Activated CD4-positive, CD25-positive, alpha-beta regulatory T cell treated with anti-CD3 and anti-CD28 coated beads, Interleukin-2, amount 50 U/mL, for 72 hours (primary cell): Measurements from ENCODE around the gene RRAS2.
"Not testable (repeated sequence)": the region's sequence is repeated elsewhere in the genome, so short reads cannot be mapped to it uniquely, and the experiment has no call there.

Source experiments
- DNase-seq: peaks from one replicate; pipeline ENCODE4 v3.0.0; 2021

The RRAS2 gene

DNA sequence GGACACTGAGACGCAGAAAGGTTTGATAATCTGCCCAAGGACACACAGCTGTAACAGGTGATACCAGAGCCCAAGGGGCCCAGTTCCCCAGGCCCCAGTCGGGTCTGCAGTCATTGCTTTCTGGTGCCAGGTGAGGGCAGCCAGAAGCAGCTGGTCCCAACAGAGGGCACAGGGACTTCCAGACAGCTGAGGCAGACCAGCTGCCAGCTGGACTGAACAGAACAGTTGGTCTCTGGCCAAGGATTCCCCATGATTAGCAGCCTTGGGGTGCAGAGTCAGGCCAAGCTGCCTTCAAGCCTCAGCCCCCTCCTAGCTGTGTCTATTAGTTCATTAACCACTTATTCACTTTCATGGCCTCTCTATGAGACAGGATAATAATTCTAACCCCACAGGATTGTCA is 105.6 kb downstream of the RRAS2 start:
- DNase-seq = no peak

DNA sequence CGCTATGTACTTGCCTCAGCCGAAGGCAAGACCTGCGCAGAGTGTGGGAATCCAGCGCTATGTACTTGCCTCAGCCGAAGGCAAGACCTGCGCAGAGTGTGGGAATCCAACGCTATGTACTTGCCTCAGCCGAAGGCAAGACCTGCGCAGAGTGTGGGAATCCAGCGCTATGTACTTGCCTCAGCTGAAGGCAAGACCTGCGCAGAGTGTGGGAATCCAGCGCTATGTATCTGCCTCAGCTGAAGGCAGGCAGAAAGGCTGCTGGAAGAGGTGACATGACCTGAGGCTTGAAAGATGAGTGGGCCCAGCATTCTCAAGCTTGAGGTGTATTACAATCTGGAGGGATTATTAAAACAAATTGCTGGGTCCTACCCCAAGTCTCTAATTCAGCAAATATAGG is 106.5 kb downstream of the RRAS2 start:
- not testable (repeated sequence) for DNase-seq

DNA sequence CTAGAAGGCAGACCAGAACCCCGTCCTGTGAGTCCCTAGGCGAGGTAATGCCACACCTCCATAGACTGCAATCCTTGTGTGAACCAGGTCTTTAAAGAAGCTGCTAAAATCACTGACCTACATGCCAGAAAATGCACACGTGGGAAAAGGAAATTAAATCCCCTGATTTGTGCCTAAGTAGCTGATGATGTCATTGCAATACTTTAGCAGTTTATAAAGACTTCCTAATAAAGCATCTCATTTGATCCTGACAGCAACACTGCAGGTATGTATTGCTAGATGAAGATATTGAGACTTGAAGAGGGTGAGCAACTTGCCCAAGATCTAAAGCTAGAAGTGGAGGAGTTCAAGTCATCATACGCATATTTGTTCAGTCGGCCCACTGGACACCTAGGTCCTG is 107.2 kb downstream of the RRAS2 start:
- DNase-seq = no peak

DNA sequence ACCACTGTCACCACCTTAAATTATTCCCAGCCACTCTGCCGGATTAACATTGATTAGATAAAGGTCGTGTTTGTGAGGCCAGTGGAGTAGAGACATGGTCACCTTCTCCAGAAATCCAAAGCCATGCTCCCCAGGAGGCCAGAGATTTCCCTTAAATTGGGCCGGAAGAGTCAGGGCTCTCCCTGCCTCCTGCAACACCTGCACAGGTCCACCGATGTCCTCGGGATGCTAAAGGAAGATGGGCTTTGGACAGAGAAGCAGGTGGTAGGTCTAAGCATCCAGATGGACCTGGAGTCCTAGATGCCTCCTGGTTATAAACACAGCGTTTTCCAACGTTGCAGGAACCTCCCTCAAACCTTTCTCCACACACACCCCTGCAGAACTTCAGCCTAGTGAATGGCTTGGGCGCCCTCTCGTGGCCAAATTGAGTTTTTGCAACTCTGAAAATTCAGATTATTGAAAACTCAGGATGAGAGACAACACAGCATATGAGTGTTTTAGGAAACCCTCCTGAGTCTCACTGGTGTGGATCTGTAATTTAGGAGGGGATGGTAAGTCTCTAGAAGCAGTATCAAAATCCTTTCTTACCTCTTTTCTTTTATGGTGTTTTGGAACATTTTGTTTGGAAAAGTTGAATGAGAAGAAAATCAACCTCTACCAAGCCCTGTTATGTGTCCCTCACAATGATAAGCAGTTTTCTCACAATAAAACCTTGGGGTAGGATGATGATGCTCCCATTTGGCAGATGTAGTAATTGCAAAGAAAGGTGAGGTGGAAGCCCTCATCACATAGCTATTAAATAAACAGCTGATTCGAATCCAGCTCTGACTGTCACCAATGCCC is 109.6 kb downstream of the RRAS2 start:
- peak; percentile 71 for DNase-seq

DNA sequence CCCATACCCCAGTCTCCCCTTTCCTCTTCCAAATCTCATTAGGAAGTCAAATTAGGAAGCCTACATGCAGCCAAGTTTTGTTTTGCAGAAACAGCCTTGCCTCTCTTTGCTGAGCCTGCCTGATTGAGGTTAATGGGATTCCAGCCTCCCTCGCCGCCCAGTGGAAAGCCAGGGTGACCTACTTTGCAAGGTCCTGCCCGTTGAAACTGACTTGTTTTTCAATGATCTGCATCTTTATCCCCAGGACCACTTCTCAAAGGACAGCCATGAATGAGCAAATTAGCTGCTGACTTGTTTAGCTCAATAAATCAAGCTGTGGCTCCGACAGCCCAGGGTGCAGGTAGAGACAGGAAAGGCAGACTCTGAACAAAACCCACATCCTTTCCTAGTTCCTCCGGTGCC is 110.4 kb downstream of the RRAS2 start:
- no peak for DNase-seq

DNA sequence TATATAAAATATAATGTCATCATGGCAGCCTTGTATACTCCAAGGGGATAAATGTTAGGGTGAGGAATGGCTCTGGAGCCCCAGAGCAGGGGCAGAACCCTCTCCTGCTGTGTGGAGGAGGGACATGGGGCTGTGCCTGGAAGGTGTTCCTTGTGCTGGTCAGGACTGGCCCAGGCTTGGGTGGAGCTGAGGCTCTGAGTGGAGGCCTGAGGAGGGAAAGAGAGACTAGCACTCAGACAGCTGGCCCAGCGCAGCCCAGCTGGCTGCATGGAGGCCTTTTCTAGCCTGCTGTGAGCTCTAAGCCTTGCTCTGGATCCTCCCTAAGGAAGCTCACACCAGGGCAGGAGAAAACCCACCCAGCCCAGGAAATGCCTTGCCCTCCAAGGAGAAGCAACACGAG is 113.5 kb downstream of the RRAS2 start:
- no peak for DNase-seq

DNA sequence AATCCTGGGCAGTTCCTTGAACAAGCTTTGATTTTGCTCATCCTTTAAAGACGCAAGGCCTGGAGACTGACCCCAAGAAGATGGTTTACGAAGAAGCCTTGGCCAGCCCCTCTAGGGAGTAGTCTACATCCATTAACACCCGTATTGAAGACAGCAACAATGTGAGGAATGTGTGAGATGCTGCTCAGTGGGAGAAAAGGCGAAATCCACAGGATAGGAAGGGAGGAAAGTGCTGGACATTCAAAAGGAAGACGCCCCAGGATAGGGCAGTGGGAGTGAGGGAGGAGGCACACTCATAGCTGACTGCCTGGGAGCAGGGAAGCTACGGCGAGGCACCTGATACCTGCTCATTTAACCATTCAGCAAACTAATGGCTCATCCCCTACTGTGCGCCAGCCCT is 114.1 kb downstream of the RRAS2 start:
- no peak for DNase-seq

DNA sequence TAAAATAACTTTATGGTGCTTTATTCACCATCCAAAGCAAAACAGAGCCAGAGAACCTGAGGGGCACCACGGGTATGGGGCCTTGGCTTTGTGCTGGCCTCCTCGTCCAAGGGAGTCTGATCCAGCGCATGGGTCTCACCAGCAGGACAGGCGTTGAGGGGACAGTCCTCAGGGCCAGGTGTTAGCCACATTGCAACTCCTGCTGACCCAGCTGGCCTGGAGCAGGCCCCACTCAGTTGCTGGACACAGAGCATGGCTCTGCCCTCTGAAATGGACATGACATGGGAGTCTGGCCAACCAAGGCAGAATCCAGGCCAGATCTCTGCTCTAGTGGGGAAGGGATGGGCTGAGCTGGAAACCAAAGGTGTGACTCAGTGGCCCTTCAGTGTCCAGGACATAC is 116.2 kb downstream of the RRAS2 start:
- no peak for DNase-seq

DNA sequence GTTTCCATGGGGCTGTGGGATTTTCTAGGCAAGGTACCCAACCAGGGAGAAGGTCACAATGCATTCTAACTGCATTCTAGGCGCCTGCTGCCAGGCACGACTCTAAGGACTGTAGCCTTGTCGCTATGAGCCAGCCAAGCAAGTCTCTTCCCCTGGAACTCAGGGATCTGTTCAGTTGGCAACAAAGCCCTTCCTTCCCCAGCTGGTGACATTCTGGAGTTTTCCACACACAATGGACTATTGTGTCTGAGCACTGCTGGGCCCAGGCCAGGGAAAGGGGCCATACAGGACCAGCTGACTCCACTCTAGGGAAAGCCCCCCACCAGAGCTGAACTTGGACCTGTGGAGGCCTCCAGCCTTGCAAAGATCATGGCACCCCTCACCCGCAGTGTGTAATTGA is 116.8 kb downstream of the RRAS2 start:
- DNase-seq = no peak

DNA sequence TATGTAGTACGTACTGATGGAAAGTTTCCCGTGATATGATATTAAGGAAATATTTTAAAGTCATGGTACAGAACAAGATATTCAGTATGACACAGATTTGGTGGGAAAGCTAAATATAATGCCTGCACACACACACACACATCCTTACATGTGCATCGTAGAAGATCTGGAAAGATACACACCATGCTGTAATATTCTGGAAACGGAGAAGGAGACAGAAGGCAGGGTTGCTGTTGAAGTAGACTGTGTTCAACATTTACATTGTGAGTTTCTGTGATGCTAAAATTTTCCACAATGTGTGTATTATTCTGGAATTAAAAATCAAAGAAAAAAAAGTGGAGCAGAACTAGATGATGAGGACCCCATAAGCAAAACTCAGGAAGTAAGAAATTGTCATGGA is 118.0 kb downstream of the RRAS2 start:
- no peak for DNase-seq

DNA sequence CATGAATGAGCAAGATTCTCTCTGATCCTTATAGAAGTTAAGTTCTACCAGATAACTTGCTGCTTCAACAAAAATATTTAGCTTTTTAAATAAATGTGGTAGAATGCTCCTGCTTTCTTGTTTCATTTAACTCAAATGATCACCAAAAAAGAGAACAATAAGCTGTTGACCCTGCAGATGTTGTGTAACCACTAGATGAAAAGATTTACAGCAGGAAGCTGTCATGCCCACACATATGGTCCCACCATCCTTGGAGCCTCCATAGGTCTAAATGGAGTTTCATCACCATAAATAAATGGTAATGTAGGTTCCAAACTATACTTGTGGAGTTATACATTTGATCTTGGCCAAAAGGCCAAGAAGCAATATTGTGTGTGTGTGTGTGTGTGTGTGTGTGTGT is 118.8 kb downstream of the RRAS2 start:
- DNase-seq = no peak

DNA sequence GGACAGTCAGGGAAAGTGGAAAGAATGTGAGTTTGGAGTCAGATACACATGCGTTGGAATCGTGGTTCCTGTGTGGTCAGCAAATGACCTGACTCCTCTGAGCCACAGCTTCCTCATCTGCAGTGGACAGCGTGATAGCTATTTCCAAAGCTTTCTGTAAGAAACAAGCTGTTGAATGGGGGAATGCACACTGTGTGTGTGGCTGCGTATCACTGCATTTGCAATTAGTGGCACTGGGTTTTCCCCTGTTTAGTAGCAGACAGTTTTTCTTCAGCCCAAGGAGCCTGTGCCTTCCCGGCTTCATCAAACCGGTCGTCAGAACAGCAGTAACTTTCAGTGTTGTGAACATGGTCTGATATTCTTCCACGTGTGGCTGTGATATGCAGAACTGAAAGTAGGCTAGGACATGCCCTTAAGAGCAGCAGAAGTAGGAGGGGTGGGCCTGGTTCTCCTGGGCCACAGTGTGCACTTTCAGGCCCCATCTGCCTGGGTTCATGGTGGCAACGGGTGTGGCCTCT is 121.5 kb downstream of the RRAS2 start:
- DNase-seq = no peak

DNA sequence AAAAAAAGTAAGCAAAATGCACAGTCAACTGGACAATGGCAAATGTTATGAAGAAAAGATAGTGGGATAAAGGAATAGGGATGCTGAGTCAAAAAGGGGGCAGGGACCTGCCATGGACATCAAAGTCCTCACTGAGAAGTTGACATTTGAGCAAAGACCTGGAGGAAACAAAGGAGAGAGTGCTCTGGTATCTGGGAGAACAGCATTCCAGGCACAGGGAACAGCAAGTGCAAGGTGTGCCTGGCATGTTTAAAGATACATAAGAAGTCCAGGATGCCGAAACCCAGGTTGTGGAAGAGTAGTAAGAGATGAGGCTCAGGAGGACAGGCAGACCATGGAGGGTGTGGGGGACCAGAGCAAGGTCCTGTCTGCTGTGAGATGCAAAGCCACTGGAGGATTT is 123.3 kb downstream of the RRAS2 start:
- DNase-seq = no peak

DNA sequence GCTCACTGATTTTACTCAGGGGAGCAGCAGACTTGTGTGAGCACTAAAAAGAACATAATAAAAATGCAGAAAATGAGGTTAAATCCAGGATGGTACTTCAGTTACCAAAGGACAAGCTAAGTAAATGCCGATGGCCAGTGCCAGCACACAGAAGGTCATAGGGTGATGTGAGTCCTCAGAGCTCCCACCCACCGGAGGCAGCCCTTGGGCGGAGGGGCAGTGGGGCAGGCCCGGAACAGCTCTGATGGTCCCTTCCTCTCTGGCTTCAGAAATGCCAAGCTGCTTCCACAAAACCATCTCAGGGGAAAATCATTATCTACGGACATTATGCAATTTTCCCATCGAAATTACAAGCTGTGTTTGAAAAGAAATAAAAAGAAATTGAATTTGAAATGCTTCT is 124.5 kb downstream of the RRAS2 start:
- no peak for DNase-seq

DNA sequence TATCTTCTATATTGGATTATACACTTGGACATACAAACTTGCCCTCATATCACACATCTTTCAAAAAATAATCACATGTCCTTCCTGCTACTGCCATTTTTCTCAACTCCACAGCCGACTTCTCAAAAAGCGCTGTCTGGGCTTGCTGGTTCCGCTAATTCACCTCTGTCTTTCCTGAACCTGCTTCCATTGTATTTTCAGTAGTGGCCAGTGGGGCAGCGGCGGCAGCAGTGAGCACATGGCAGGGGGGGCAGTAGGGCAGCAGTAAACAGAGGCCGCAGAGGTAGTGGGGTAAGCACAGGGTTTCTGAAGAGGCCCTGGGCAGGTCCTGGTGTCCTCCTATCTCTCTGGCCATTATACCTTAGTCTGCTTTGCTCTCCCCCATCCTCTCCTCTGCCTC is 126.3 kb downstream of the RRAS2 start:
- no peak for DNase-seq

DNA sequence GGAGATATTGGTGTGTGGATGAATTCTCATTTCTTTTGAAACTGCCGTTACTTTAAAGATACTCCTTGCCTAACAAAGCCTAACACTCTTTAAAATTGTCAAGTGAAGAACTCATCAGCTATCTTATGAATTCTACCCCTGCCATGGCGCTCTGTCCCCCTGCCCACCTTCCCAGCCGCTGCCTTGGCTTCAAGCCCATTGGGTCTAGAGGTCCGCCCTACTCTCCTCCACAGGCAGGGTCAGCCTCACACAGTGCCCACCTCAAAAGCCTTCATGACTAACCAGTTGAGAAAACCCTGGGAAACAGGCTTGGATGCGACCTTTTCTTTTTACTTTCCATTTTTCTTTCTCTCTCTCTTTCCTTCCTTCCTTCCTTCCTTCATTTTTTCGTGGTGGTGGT is 128.6 kb downstream of the RRAS2 start:
- DNase-seq = no peak

DNA sequence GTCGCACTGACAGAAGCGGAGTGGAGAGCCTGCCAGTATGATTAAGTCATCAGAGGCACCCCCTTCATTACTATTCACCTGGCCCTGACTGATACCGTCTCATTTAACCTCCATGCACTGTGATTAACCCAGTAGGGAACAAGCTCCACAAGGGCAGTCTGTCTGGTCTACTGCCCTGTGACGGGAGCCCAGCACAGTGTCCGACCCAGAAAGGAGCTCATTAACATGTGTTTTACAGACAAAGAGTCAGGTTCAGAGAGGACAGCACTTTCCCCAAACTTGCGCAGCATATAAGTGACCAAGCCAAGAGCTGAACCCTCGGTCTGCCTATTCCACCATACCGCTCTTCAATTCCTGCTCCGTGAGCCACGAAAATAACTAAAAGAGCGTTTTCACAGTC is 129.5 kb downstream of the RRAS2 start:
- no peak for DNase-seq

DNA sequence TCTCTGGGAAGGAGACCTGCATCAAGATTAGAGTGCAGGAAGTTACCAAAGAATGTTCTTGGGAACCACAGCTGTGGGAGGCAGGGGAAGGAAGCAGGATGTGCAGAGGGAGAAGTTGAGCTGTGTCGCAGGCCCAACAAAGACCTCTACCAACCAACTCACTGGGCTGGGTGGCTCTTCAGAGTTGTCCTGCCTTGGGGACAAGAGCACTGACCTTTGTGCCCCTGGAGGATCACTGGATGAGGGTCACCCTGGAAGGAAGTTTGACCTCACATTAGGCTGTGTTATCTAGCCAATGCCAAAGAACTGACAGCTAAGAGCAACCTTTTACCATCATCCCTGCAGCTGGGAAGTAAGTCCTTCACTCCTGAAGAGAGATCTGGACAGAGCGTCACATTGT is 130.6 kb downstream of the RRAS2 start:
- DNase-seq = no peak
